Cerebellar nuclear complex (tissue), 1 donor: Measurements from ENCODE around the gene GPR22.

Source experiments
- DNase-seq, 2 experiments: peaks; one replicate each; lab custom pipeline; 2025; lab: John Stamatoyannopoulos, UW

GPR22 gene, protein sequence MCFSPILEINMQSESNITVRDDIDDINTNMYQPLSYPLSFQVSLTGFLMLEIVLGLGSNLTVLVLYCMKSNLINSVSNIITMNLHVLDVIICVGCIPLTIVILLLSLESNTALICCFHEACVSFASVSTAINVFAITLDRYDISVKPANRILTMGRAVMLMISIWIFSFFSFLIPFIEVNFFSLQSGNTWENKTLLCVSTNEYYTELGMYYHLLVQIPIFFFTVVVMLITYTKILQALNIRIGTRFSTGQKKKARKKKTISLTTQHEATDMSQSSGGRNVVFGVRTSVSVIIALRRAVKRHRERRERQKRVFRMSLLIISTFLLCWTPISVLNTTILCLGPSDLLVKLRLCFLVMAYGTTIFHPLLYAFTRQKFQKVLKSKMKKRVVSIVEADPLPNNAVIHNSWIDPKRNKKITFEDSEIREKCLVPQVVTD

DNA sequence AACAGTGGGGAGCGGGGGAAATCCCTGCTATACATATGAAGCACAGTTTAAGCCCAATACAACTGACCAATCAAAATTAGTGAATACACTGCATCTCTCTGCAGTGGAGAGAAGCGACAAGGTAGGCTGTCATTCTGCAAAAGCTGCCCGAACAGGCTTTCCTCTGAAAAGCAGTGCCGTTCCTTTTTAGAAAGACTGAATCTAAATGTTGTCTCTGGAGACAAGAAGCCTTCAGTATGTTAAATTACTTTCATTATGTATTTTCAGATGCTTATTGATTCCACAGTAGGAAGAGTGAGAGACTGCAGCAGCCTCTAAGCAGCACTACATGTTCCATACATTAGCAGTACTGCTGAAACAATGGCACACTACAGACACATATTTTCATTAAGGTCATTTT lies at the start of gene GPR22:
Gene GPR22 (plus strand): TSS at position 129 of the 400 bp plus-strand sequence. CDS start 4,004 bp downstream, outside the sequence.
- DNase-seq: peak in 1 of 2 experiments; percentile 75

GRCh38 chr7:107427462-107427861 lies 42.4 kb upstream of the GPR22 start:
- no peak for DNase-seq

DNA sequence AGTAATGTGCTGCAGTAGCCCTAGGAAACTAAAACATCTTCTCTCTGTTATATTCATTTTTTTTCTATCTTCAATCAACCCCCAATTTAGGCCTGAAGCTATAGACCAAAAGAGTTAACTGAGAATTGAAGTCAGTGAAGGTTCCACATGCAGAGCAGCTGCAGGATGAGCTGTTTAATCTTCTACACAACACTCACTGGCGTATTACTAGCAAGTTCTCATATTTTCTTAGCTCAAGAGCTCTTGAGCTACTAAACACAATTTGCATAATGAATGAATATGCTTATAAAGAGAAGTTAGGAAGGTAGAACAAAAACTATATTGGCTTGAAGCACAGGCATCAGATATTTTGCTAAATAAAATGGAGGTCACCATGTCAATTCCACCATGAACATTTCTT lies 41.2 kb upstream of the GPR22 start:
- DNase-seq: no peak

DNA sequence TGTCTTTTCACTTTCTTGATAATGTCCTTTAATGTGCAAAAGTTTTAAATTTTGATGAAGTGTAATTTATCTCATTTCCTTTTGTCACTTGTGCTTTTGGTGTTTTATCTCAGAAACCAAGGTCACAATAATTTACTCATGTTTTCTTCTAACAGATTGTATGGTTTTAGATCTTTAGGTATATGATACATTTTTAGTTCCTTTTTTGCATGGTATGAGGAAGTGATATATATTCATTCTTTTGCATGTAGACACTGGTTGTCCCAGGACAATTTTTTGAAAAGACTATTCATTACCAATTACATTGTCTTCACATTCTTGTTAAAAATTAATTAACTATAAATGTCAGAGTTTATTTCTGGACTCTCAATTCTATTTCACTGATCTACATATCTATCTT lies 39.8 kb upstream of the GPR22 start:
- DNase-seq: no peak

- DNase-seq: no peak
These were observed 37.6 kb upstream of the GPR22 start for GRCh38 chr7:107432261-107432660.

GRCh38 chr7:107435749-107436148 lies 34.1 kb upstream of the GPR22 start:
- DNase-seq: no peak

GRCh38 chr7:107439025-107439424 lies 30.8 kb upstream of the GPR22 start:
- DNase-seq: no peak

GRCh38 chr7:107441581-107442422 lies 28.1 kb upstream of the GPR22 start:
- DNase-seq: no peak

GRCh38 chr7:107442678-107443077 lies 27.2 kb upstream of the GPR22 start:
- DNase-seq: no peak

- no peak for DNase-seq
These were observed 23.3 kb upstream of the GPR22 start for GRCh38 chr7:107446531-107446930.

DNA sequence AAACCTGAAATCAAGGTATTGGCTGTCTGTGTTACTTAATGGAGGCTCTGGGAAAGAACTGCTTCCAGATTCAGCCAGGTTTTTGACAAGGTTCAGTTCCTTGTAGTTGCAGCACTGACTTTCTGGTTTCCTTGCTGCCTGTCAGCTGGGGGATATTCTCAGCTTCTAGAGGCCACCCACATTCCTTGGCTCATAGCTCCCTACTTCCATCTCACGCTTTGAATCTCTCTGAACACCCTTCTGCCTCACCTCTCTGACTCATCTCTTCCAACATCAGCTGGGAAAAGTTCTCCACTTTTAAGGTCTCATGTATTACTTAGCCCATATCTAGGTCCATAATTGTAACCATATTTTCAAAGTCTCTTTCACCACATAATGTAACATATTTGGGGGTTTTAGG lies 22.9 kb upstream of the GPR22 start:
- DNase-seq: no peak

DNA sequence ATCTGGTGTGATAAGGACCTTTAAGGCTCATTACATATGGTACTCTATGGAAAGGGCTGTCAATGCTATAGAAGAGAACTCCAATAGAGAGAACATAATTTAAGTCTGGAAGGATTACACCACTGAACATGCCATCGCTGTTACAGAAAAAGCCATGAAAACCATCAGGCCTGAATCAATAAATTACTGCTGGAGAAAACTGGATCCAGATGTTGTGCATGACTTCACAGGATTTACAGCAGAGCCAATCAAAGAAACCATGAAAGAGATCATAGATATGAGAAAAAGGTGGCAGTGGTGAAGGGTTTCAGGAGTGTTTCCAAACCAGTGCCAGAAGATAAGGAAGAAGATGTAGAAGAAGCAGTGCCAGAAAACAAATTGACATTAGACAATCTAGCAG lies 18.9 kb upstream of the GPR22 start:
- no peak for DNase-seq

GRCh38 chr7:107453388-107453787 lies 16.5 kb upstream of the GPR22 start:
- DNase-seq: no peak

GRCh38 chr7:107461938-107462533 lies 7.8 kb upstream of the GPR22 start:
- DNase-seq: no peak

GRCh38 chr7:107463139-107464078 lies 6.4 kb upstream of the GPR22 start:
- peak in 1 of 2 experiments; percentile 62 for DNase-seq

GRCh38 chr7:107464666-107465226 lies 5.1 kb upstream of the GPR22 start:
- peak in 1 of 2 experiments; percentile 11 for DNase-seq

- no peak for DNase-seq
These were observed 1.9 kb upstream of the GPR22 start for GRCh38 chr7:107467972-107468371.

GRCh38 chr7:107468824-107469223 lies 1.0 kb upstream of the GPR22 start:
- no peak for DNase-seq

GRCh38 chr7:107471292-107472070 lies 1.6 kb downstream of the GPR22 start:
- DNase-seq: no peak

GRCh38 chr7:107472116-107472515 lies 2.3 kb downstream of the GPR22 start:
- no peak for DNase-seq
